HG02970 (cell line): Measurements from ENCODE around the gene PPM1E.
"Not testable (repeated sequence)": the region's sequence is repeated elsewhere in the genome, so short reads cannot be mapped to it uniquely, and the experiment has no call there.

Experiments used
- ATAC-seq: cut with Tn5 transposase; IDR thresholded peaks from one replicate; pipeline ENCODE4 v1.9.1; 2021; ENCODE audit warnings: mild to moderate bottlenecking, moderate library complexity, moderate number of reproducible peaks; ENCODE audit not compliant: unreplicated experiment, low FRiP score

The PPM1E gene

GRCh38 chr17:58944166-58944565, 188.5 kb downstream of the PPM1E start:
- ATAC-seq, result no peak

GRCh38 chr17:58947411-58947810, 191.8 kb downstream of the PPM1E start:
- ATAC-seq, result no peak

GRCh38 chr17:58947824-58948223, 192.2 kb downstream of the PPM1E start:
- no peak for ATAC-seq

GRCh38 chr17:58954358-58954757, 198.7 kb downstream of the PPM1E start:
- not testable (repeated sequence) for ATAC-seq

- ATAC-seq, result no peak
These were observed 201.5 kb downstream of the PPM1E start for GRCh38 chr17:58956997-58957724.

- ATAC-seq, result not testable (repeated sequence)
These were observed 202.0 kb downstream of the PPM1E start for GRCh38 chr17:58957725-58958073.

- ATAC-seq, result no peak
These were observed 204.4 kb downstream of the PPM1E start for GRCh38 chr17:58960068-58960467.

GRCh38 chr17:58965221-58965620, 209.6 kb downstream of the PPM1E start:
- no peak for ATAC-seq

GRCh38 chr17:58966208-58966607, 210.6 kb downstream of the PPM1E start:
- ATAC-seq, result no peak

GRCh38 chr17:58968426-58969061, 212.9 kb downstream of the PPM1E start:
- no peak for ATAC-seq

- no peak for ATAC-seq
These were observed 213.5 kb downstream of the PPM1E start for GRCh38 chr17:58969156-58969555.

GRCh38 chr17:58969612-58970011, 214.0 kb downstream of the PPM1E start:
- ATAC-seq, result no peak

GRCh38 chr17:58970609-58971450, 215.2 kb downstream of the PPM1E start:
- ATAC-seq, result no peak

GRCh38 chr17:58974354-58974753, 218.7 kb downstream of the PPM1E start:
- no peak for ATAC-seq

- ATAC-seq, result no peak
These were observed 220.9 kb downstream of the PPM1E start for GRCh38 chr17:58976541-58976940.

- ATAC-seq, result no peak
These were observed 225.2 kb downstream of the PPM1E start for GRCh38 chr17:58980706-58981481.

GRCh38 chr17:58982626-58983025, 227.0 kb downstream of the PPM1E start:
- ATAC-seq, result no peak

- no peak for ATAC-seq
These were observed 229.7 kb downstream of the PPM1E start for GRCh38 chr17:58985367-58985766.

- ATAC-seq, result no peak
These were observed 230.3 kb downstream of the PPM1E start for GRCh38 chr17:58985971-58986370.

GRCh38 chr17:58989629-58990028, 234.0 kb downstream of the PPM1E start:
- ATAC-seq, result no peak
